HFFc6 (cell line): ENCODE results near the gene TMEM207. TPM values are rescaled to one million over a fixed set of nuclear protein-coding genes. Genes with fewer than 3 reads are reported as not detected.

Experiments used
- DNase-seq: peaks from one replicate; pipeline ENCODE4 v3.0.0-alpha.2; 2018
- H3K27ac Mint-ChIP-seq: 2 replicates; pipeline ENCODE4 v1.8.0; 2020; ENCODE audit warnings: mild to moderate bottlenecking, mixed read lengths
- H3K27me3 Mint-ChIP-seq: 2 replicates; pipeline ENCODE4 v1.8.0; 2021; ENCODE audit warnings: mild to moderate bottlenecking, moderate library complexity, mixed read lengths; ENCODE audit not compliant: insufficient read depth
- H3K36me3 Mint-ChIP-seq: 2 replicates; pipeline ENCODE4 v1.8.0; 2021; ENCODE audit warnings: low read depth, mixed read lengths
- H3K4me1 Mint-ChIP-seq: 2 replicates; pipeline ENCODE4 v1.8.0; 2020; ENCODE audit warnings: low read depth, mixed read lengths
- H3K4me3 Mint-ChIP-seq: 2 replicates; pipeline ENCODE4 v1.8.0; 2020; ENCODE audit warnings: mild to moderate bottlenecking, moderate library complexity, mixed read lengths
- H3K9me3 Mint-ChIP-seq: 2 replicates; pipeline ENCODE4 v1.8.0; 2020; ENCODE audit warnings: mild to moderate bottlenecking, mixed read lengths
- long read RNA-seq: library from polyadenylated mRNA; unstranded; transcript quantifications from one replicate; pipeline ENCODE4 v2.0.0, GENCODE V29; 2019
- total RNA-seq, 6 experiments: library from RNA; stranded (reverse); fragmentation: NEBNext Ultra II Directional; extraction: Animal tissue kit (Norgen Biotek cat#: 25700); gene quantifications; 2 replicates in 1 of 6; 3 replicates in 5 of 6; pipeline ENCODE4 v1.2.3, GENCODE V29; 2021
- TF ChIP-seq, protein P1 (sequence below): fragments of 200-600 bp; sonication (generic); IDR thresholded peaks from 2 replicates; pipeline ENCODE4 v1.5.0; 2021; ENCODE audit warnings: antibody characterized with exemption, mild to moderate bottlenecking

The TMEM207 gene
- not detected for total RNA-seq
- long read RNA-seq, result 0 reads

DNA sequence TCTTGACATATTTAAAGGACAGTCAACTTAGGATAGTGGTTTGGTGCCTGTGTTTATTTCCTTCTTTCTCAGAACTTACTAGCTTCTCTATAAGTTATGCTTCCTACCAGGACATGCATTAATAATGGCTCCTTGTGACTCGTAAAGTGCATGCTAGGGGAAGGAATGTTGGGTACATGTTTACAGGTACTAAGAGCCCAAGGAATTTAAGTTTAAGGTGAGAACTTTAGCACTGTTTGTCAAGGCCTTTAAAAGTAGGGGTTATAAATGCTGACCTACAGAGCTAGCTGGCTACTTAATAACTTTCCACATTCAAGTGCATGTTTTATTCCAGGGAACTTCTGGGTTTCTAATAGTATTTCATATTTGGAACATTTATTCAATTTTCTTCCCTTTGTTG, at the start of gene TMEM207:
Gene TMEM207, minus strand, starts transcription at position 101 of the 400 bp plus-strand sequence. Its CDS starts 92 bp downstream, at position 9.
- Mint-ChIP-seq H3K4me1 (peaks cover 12% of the 10 kb centered on the region), H3K4me3 (no peak within 1 kb of the TSS)

DNA sequence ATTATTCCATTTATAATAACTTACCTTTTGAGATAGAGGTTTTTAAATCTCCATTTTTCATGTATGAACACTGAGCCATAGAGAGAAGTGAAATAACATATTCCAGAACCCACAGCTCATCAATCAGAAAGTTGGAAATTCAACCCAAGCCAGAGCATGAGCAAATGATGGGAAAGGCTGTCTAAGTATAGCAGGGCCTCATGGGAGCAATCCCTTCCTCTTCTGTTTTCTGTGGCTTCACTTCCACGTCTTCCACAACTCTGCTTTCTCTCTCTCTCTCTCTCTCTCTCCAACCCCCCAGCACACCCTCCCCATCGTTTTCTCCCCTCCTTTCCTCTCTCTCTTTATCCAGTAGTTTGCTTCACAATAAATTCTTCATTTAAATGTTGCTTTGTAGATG, 49.4 kb upstream of the TMEM207 start:
- no peak for DNase-seq
- no peaks in the 10 kb centered on the region for H3K9me3 Mint-ChIP-seq
- H3K4me3 Mint-ChIP-seq, result no peak overlapping the region
- TF ChIP-seq, protein P1, sequence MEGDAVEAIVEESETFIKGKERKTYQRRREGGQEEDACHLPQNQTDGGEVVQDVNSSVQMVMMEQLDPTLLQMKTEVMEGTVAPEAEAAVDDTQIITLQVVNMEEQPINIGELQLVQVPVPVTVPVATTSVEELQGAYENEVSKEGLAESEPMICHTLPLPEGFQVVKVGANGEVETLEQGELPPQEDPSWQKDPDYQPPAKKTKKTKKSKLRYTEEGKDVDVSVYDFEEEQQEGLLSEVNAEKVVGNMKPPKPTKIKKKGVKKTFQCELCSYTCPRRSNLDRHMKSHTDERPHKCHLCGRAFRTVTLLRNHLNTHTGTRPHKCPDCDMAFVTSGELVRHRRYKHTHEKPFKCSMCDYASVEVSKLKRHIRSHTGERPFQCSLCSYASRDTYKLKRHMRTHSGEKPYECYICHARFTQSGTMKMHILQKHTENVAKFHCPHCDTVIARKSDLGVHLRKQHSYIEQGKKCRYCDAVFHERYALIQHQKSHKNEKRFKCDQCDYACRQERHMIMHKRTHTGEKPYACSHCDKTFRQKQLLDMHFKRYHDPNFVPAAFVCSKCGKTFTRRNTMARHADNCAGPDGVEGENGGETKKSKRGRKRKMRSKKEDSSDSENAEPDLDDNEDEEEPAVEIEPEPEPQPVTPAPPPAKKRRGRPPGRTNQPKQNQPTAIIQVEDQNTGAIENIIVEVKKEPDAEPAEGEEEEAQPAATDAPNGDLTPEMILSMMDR, result no peak
- H3K27ac Mint-ChIP-seq, result no peak overlapping the region
- H3K27me3 Mint-ChIP-seq, result no peaks in the 10 kb centered on the region; the same call in 1 of the 2 replicates
- no peaks in the 10 kb centered on the region for H3K36me3 Mint-ChIP-seq
- H3K4me1 Mint-ChIP-seq, result no peaks in the 10 kb centered on the region

More for the DNA sequence above, at the start of gene TMEM207:
- Mint-ChIP-seq H3K27me3 (peaks cover 2% of the 10 kb centered on the region; the same call in 1 of the 2 replicates), H3K9me3 (no peaks in the 10 kb centered on the region), H3K36me3 (no peaks in the 10 kb centered on the region), H3K27ac (no peak within 1 kb of the TSS)
- no peak for DNase-seq
- TF ChIP-seq, protein P1, result no peak

DNA sequence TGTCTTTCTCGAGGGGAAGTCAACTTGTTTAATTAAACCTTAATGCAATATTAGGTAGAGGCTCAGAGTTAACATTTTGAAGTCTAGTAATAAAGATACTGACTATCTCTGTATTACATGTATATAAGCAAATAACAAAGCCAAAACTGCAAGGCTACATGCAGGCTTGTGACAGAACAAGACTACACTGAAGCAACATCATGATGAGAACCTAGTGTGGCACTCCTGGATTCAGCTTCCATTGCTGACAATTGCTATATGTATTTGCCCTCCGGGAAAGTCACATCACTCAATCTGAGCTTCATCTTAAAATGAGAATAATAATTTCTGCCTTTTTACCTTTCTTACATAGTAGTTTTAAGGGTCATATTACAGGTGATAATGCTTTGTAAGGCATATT, 48.6 kb upstream of the TMEM207 start:
- no peaks in the 10 kb centered on the region for H3K4me1 Mint-ChIP-seq

DNA sequence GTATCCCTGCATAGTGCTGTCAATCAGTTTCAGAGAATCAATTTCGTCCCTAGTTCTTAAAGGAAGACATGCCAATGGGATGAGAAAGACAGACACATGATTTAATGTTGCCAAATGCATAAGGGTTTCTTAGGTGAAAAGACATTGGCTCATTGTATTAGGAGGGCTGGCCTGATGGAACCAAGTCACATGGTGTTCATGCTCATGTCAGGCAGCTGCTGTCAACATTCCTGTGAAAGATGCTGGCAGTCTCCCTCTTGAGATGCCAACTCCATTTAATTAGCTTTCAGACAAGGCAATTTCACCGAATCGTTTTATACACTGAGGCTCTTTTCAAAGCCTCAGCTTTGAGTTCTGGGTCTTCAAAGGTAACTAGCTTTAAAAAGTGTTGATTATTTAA, 48.1 kb upstream of the TMEM207 start:
- Mint-ChIP-seq H3K27me3 (no peaks in the 10 kb centered on the region; the same call in 1 of the 2 replicates), H3K36me3 (no peaks in the 10 kb centered on the region), H3K9me3 (no peaks in the 10 kb centered on the region), H3K4me3 (no peak overlapping the region), H3K4me1 (no peaks in the 10 kb centered on the region), H3K27ac (no peak overlapping the region)
- DNase-seq, result no peak
- TF ChIP-seq, protein P1, result no peak

More for the DNA sequence above, 48.6 kb upstream of the TMEM207 start:
- Mint-ChIP-seq H3K9me3 (no peaks in the 10 kb centered on the region), H3K36me3 (no peaks in the 10 kb centered on the region), H3K27ac (no peak overlapping the region), H3K4me3 (no peak overlapping the region), H3K27me3 (no peaks in the 10 kb centered on the region; the same call in 1 of the 2 replicates)
- TF ChIP-seq, protein P1, result no peak
- DNase-seq, result no peak

DNA sequence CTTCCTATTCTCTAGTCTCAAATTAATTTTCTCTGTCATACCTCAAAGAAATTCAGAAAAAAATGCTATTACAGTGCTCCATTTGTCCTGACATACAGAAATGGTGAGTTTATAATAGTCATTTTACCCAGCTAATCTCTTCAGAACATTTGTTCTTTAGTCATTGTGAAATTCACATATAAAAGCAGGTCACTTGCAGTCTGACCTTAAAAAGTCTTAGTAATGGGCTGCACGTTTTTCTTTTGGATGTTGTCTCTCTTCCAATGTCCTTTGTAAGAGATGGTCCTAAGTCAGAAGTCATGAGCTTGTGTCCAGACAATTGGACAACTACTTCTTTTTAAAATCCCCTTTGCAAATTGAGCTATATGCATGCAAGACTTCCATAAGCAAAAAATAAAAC, 47.2 kb upstream of the TMEM207 start:
- no peak overlapping the region for H3K27ac Mint-ChIP-seq
- H3K36me3 Mint-ChIP-seq, result no peaks in the 10 kb centered on the region
- no peak for DNase-seq
- TF ChIP-seq, protein P1, result no peak
- no peaks in the 10 kb centered on the region; the same call in 1 of the 2 replicates for H3K27me3 Mint-ChIP-seq
- no peak overlapping the region for H3K4me3 Mint-ChIP-seq
- H3K4me1 Mint-ChIP-seq, result no peaks in the 10 kb centered on the region
- H3K9me3 Mint-ChIP-seq, result no peaks in the 10 kb centered on the region

DNA sequence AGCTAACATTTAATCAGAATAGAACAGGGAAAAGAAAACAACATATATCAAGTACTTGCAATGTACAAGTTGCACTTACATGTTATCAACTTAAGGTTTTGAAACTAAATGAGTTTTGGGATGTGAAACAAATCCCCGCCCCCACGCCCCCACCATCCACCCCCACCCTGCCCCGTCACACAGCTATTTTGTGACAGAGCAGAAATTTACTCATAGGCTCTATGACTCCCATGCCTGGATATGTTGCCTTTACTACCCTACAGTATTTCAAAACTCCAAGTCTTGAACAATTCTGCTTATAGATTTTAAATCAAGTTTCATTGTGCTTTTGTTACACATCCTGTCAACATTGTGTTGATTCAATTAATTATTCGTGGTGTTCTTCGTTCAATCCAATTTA, 46.1 kb upstream of the TMEM207 start:
- Mint-ChIP-seq H3K4me1 (no peaks in the 10 kb centered on the region), H3K27me3 (no peaks in the 10 kb centered on the region; the same call in 1 of the 2 replicates), H3K36me3 (no peaks in the 10 kb centered on the region), H3K27ac (no peak overlapping the region), H3K9me3 (no peaks in the 10 kb centered on the region), H3K4me3 (no peak overlapping the region)
- DNase-seq, result no peak
- TF ChIP-seq, protein P1, result no peak
